SK-N-SH (cell line): Measurements from ENCODE around the gene WDFY2. TPM values are rescaled to one million over a fixed set of nuclear protein-coding genes. Genes with fewer than 3 reads are reported as not detected.
"Not testable (repeated sequence)": the region's sequence is repeated elsewhere in the genome, so short reads cannot be mapped to it uniquely, and the experiment has no call there.

Source experiments
- CTCF ChIA-PET: fragments of 300-600, 350-600 bp; formaldehyde crosslinking; extraction: SDS; loops from one replicate; lab custom pipeline; 2021; lab: Yijun Ruan, JAX
- POLR2A ChIA-PET: fragments of 350-600 bp; sonication (Branson Sonifier 250); formaldehyde crosslinking; extraction: SDS; loops from one replicate; lab custom pipeline; 2020; ENCODE audit warnings: antibody characterized with exemption, inconsistent platforms; lab: Yijun Ruan, JAX
- DNase-seq: peaks from one replicate; pipeline ENCODE4 v3.0.0; 2012
- H2AFZ ChIP-seq: fragments of 200-600 bp; sonication (generic); 2 replicates; pipeline ENCODE4 v1.8.1; 2016; ENCODE audit warnings: antibody characterized with exemption, mild to moderate bottlenecking, low read depth
- H3F3A ChIP-seq: fragments of 200-600 bp; sonication (generic); replicated peaks from 2 replicates; pipeline ENCODE3; 2016; ENCODE audit warnings: antibody characterized with exemption, mild to moderate bottlenecking; ENCODE audit not compliant: insufficient read depth
- H3K27ac ChIP-seq, 2 experiments: fragments of 200-500 bp in 1 of 2; fragments of 200-600 bp in 1 of 2; sonication (Bioruptor generic) in 1 of 2; sonication (generic), shearing (Covaris generic) in 1 of 2; 2 replicates each; pipeline versions ENCODE4 v1.5.1 to v1.6.1; 2014 to 2016; ENCODE audit warnings: low read depth in 2 of 2, inconsistent platforms in 1 of 2, low read length in 1 of 2, mild to moderate bottlenecking in 1 of 2, mixed read lengths in 1 of 2
- H3K27me3 ChIP-seq: fragments of 200-600 bp; sonication (generic), shearing (Covaris generic); 2 replicates; pipeline ENCODE4 v1.6.1; 2016; ENCODE audit warnings: mixed run types; ENCODE audit not compliant: insufficient read depth
- H3K36me3 ChIP-seq, 2 experiments: fragments of 200-500 bp in 1 of 2; fragments of 200-600 bp in 1 of 2; sonication (Bioruptor generic) in 1 of 2; sonication (generic) in 1 of 2; replicated peaks in 1 of 2; 2 replicates each; pipeline versions ENCODE3 to v1.5.1; 2014 to 2016; ENCODE audit warnings: low read length in 1 of 2, mild to moderate bottlenecking in 1 of 2; ENCODE audit not compliant: insufficient read depth in 2 of 2, control insufficient read depth in 1 of 2
- H3K4me1 ChIP-seq, 2 experiments: fragments of 200-500 bp in 1 of 2; fragments of 200-600 bp in 1 of 2; sonication (Bioruptor generic) in 1 of 2; sonication (generic), shearing (Covaris generic) in 1 of 2; 2 replicates each; pipeline versions ENCODE4 v1.5.1 to v1.6.1; 2014 to 2016; ENCODE audit warnings: low read depth in 1 of 2, low read length in 1 of 2, mixed run types in 1 of 2; ENCODE audit not compliant: insufficient read depth in 2 of 2, control insufficient read depth in 1 of 2
- H3K4me2 ChIP-seq: fragments of 200-600 bp; sonication (generic), shearing (Covaris generic); 2 replicates; pipeline ENCODE4 v1.6.1; 2017; ENCODE audit warnings: mixed run types
- H3K4me3 ChIP-seq, 2 experiments: fragments of 200-500 bp in 1 of 2; fragments of 200-600 bp in 1 of 2; sonication (Bioruptor generic) in 1 of 2; sonication (generic), shearing (Covaris generic) in 1 of 2; 2 replicates each; pipeline versions ENCODE4 v1.5.1 to v1.8.1; 2014 to 2016; ENCODE audit warnings: low read depth in 2 of 2, inconsistent platforms in 1 of 2, low read length in 1 of 2, mild to moderate bottlenecking in 1 of 2, mixed read lengths in 1 of 2, moderate library complexity in 1 of 2
- H3K79me2 ChIP-seq: fragments of 200-600 bp; sonication (generic); 2 replicates; pipeline ENCODE4 v1.8.1; 2017; ENCODE audit warnings: mild to moderate bottlenecking; ENCODE audit not compliant: insufficient read depth
- H3K9ac ChIP-seq: fragments of 200-600 bp; sonication (generic); 2 replicates; pipeline ENCODE4 v1.6.1; 2017; ENCODE audit warnings: mixed run types
- H3K9me2 ChIP-seq: fragments of 200-600 bp; sonication (generic); 2 replicates; pipeline ENCODE4 v1.6.1; 2017; ENCODE audit warnings: mixed run types
- H3K9me3 ChIP-seq: fragments of 200-600 bp; sonication (generic); 2 replicates; pipeline ENCODE4 v1.6.1; 2017; ENCODE audit warnings: mixed run types, mild to moderate bottlenecking, moderate library complexity
- H4K20me1 ChIP-seq: fragments of 200-600 bp; sonication (generic); 2 replicates; pipeline ENCODE4 v1.6.1; 2017; ENCODE audit warnings: mild to moderate bottlenecking, mixed run types; ENCODE audit not compliant: insufficient read depth
- ELF1 ChIP-seq: IDR thresholded peaks from 2 replicates; pipeline ENCODE4 v1.4.0; 2012
- EP300 ChIP-seq, 2 experiments: IDR thresholded peaks; 2 replicates each; pipeline versions ENCODE4 v1.4.0 to v1.6.1; 2012; ENCODE audit warnings: borderline replicate concordance in 1 of 2, low read depth in 1 of 2, low read length in 1 of 2
- EZH2phosphoT487 ChIP-seq: fragments of 200-600 bp; sonication (generic); IDR thresholded peaks from 2 replicates; pipeline ENCODE4 v1.6.1; 2017; ENCODE audit warnings: low read depth, mixed run types, mild to moderate bottlenecking, antibody characterized with exemption, moderate library complexity, borderline replicate concordance
- FOXJ3 ChIP-seq: sonication (generic); formaldehyde crosslinking; IDR thresholded peaks from 2 replicates; pipeline ENCODE4 v1.5.1; 2020; ENCODE audit warnings: mild to moderate bottlenecking, missing genetic modification reagents
- FOXM1 ChIP-seq: IDR thresholded peaks from 2 replicates; pipeline ENCODE4 v1.4.0; 2012; ENCODE audit warnings: low read depth, mild to moderate bottlenecking
- GATA2 ChIP-seq: sonication (generic); formaldehyde crosslinking; IDR thresholded peaks from 2 replicates; pipeline ENCODE4 v1.5.0; 2020; ENCODE audit warnings: mild to moderate bottlenecking, missing genetic modification reagents
- JUND ChIP-seq: IDR thresholded peaks from 2 replicates; pipeline ENCODE4 v1.4.0; 2012
- NFIC ChIP-seq: IDR thresholded peaks from 2 replicates; pipeline ENCODE4 v1.4.0; 2012; ENCODE audit warnings: borderline replicate concordance
- NRF1 ChIP-seq: IDR thresholded peaks from 2 replicates; pipeline ENCODE4 v1.6.1; 2012; ENCODE audit warnings: low read depth, mild to moderate bottlenecking, low read length
- POLR2AphosphoS5 ChIP-seq: IDR thresholded peaks from 2 replicates; pipeline ENCODE4 v1.6.1; 2012; ENCODE audit warnings: low read depth, low read length
- RFX5 ChIP-seq: IDR thresholded peaks from 2 replicates; pipeline ENCODE4 v1.6.1; 2012; ENCODE audit warnings: mild to moderate bottlenecking, improper control_type of control experiment, low read length
- TCF12 ChIP-seq: IDR thresholded peaks from 2 replicates; pipeline ENCODE4 v1.4.0; 2012
- YY1 ChIP-seq: IDR thresholded peaks from 2 replicates; pipeline ENCODE4 v1.4.0; 2012; ENCODE audit warnings: low read depth, mild to moderate bottlenecking
- WGBS: methylation state at CpG from one replicate; pipeline ENCODE4 v1.1.6; 2017; ENCODE audit warnings: low lambda C conversion rate; 5-methylcytosine and 5-hydroxymethylcytosine counted together
- polyA plus RNA-seq, 3 experiments: library from polyadenylated mRNA; depleted of rRNA; stranded (reverse); fragments of >200 nt; gene quantifications; 2 replicates each; pipeline ENCODE4 v1.2.3, GENCODE V29; 2012
- TF ChIP-seq, protein P1 (sequence below): fragments of 200-600 bp; sonication (generic); IDR thresholded peaks from 2 replicates; pipeline ENCODE4 v1.6.1; 2017; ENCODE audit warnings: antibody characterized with exemption, mild to moderate bottlenecking, moderate library complexity
- TF ChIP-seq, protein P2 (sequence below): IDR thresholded peaks from 2 replicates; pipeline ENCODE4 v1.4.0; 2012; ENCODE audit warnings: low read depth, borderline replicate concordance
- TF ChIP-seq, protein P3 (sequence below): IDR thresholded peaks from 2 replicates; pipeline ENCODE4 v1.6.1; 2012; ENCODE audit warnings: mild to moderate bottlenecking, low read depth, low read length, moderate library complexity

Gene WDFY2
- polyA plus RNA-seq, 1 of the 3 experiments (the other 2 are of a cell fraction) = 4.1 TPM

- TF ChIP-seq, protein P1, sequence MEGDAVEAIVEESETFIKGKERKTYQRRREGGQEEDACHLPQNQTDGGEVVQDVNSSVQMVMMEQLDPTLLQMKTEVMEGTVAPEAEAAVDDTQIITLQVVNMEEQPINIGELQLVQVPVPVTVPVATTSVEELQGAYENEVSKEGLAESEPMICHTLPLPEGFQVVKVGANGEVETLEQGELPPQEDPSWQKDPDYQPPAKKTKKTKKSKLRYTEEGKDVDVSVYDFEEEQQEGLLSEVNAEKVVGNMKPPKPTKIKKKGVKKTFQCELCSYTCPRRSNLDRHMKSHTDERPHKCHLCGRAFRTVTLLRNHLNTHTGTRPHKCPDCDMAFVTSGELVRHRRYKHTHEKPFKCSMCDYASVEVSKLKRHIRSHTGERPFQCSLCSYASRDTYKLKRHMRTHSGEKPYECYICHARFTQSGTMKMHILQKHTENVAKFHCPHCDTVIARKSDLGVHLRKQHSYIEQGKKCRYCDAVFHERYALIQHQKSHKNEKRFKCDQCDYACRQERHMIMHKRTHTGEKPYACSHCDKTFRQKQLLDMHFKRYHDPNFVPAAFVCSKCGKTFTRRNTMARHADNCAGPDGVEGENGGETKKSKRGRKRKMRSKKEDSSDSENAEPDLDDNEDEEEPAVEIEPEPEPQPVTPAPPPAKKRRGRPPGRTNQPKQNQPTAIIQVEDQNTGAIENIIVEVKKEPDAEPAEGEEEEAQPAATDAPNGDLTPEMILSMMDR = no peak
- no peak for TF ChIP-seq FOXJ3 (CRISPR knock-in tag)
- TF ChIP-seq YY1 = no peak
- TF ChIP-seq, protein P2, sequence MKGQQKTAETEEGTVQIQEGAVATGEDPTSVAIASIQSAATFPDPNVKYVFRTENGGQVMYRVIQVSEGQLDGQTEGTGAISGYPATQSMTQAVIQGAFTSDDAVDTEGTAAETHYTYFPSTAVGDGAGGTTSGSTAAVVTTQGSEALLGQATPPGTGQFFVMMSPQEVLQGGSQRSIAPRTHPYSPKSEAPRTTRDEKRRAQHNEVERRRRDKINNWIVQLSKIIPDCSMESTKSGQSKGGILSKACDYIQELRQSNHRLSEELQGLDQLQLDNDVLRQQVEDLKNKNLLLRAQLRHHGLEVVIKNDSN = no peak
- TF ChIP-seq EZH2phosphoT487 = no peak
- TF ChIP-seq RFX5 = no peak
- TF ChIP-seq, all 33 proteins: peak for 0
These were observed 61.8 kb downstream of the WDFY2 start (continued) for GRCh38 chr13:51645761-51646670.

DNA sequence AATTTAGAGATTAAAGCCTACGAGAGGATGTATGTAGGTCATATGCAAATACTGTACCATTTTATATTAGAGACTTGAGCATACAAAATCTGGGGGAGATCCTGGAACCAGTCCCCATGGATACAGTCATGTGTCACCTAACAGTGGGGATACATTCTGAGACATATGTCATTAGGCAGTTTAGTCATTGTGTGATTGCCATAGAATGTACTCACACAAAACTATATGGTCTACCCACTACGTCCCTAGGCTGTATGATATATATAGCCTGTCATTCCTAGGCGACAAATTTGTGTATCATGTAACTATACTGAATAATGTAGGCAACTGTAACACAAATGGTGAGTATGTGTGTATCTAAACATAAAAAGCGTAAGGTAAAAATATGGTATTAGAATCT is 62.8 kb downstream of the WDFY2 start:
- TF ChIP-seq EP300 (IDR thresholded peaks at IDR 0.05; ENCODE audit: borderline replicate concordance in 1 of 2, low read depth in 1 of 2, low read length in 1 of 2) = no peak
- TF ChIP-seq POLR2AphosphoS5 = no peak
- TF ChIP-seq ELF1 = no peak
- no peak for TF ChIP-seq NFIC
- no peak for TF ChIP-seq JUND
- no peak for TF ChIP-seq FOXM1
- TF ChIP-seq FOXJ3 (CRISPR knock-in tag) = no peak
- TF ChIP-seq EZH2phosphoT487 = no peak
- no peak for TF ChIP-seq NRF1
- TF ChIP-seq, protein P2 = no peak
- no peak for TF ChIP-seq GATA2 (CRISPR knock-in tag)
- no peak for TF ChIP-seq YY1
- TF ChIP-seq, protein P3, sequence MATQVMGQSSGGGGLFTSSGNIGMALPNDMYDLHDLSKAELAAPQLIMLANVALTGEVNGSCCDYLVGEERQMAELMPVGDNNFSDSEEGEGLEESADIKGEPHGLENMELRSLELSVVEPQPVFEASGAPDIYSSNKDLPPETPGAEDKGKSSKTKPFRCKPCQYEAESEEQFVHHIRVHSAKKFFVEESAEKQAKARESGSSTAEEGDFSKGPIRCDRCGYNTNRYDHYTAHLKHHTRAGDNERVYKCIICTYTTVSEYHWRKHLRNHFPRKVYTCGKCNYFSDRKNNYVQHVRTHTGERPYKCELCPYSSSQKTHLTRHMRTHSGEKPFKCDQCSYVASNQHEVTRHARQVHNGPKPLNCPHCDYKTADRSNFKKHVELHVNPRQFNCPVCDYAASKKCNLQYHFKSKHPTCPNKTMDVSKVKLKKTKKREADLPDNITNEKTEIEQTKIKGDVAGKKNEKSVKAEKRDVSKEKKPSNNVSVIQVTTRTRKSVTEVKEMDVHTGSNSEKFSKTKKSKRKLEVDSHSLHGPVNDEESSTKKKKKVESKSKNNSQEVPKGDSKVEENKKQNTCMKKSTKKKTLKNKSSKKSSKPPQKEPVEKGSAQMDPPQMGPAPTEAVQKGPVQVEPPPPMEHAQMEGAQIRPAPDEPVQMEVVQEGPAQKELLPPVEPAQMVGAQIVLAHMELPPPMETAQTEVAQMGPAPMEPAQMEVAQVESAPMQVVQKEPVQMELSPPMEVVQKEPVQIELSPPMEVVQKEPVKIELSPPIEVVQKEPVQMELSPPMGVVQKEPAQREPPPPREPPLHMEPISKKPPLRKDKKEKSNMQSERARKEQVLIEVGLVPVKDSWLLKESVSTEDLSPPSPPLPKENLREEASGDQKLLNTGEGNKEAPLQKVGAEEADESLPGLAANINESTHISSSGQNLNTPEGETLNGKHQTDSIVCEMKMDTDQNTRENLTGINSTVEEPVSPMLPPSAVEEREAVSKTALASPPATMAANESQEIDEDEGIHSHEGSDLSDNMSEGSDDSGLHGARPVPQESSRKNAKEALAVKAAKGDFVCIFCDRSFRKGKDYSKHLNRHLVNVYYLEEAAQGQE = no peak
- no peak for TF ChIP-seq TCF12
- TF ChIP-seq RFX5 = no peak
- no peaks in the 10 kb centered on the region for H3K9me3 ChIP-seq
- H3K79me2 ChIP-seq = peaks cover 77% of the 10 kb centered on the region
- no peaks in the 10 kb centered on the region for H3K36me3 ChIP-seq
- 98% methylated on average over 4 of the region's 4 CpGs for WGBS
- H3K4me2 ChIP-seq = no peak overlapping the region
- peaks cover 21% of the 10 kb centered on the region for H3F3A ChIP-seq
- ChIA-PET POLR2A (no interaction called here), CTCF (no interaction called here)
- no peak for DNase-seq
- H3K9ac ChIP-seq = no peak overlapping the region
- no peak overlapping the region for H2AFZ ChIP-seq
- peaks cover 18 to 35% of the 10 kb centered on the region in 2 experiments for H3K4me1 ChIP-seq
- H4K20me1 ChIP-seq = peaks cover 10% of the 10 kb centered on the region; the same call in 1 of the 2 replicates
- H3K4me3 ChIP-seq = no peak overlapping the region
- no peaks in the 10 kb centered on the region for H3K9me2 ChIP-seq
- H3K27ac ChIP-seq = no peak overlapping the region
- H3K27me3 ChIP-seq = no peaks in the 10 kb centered on the region

DNA sequence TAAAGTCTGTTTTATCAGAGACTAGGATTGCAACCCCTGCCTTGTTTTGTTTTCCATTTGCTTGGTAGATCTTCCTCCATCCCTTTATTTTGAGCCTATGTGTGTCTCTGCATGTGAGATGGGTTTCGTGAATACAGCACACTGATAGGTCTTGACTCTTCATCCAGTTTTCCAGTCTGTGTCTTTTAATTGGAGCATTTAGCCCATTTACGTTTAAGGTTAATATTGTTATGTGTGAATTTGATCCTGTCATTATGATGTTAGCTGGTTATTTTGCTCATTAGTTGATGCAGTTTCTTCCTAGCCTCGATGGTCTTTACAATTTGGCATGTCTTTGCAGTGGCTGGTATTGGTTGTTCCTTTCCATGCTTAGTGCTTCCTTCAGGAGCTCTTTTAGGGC is 67.9 kb downstream of the WDFY2 start:
- H3F3A ChIP-seq, H2AFZ ChIP-seq, H3K27me3 ChIP-seq, H3K4me1 ChIP-seq, H3K4me2 ChIP-seq, H3K36me3 ChIP-seq, H3K9ac ChIP-seq, H3K4me3 ChIP-seq, H3K9me2 ChIP-seq, H3K9me3 ChIP-seq, CTCF ChIA-PET, H4K20me1 ChIP-seq, DNase-seq, H3K27ac ChIP-seq, POLR2A ChIA-PET: not testable (repeated sequence)
- 98% methylated on average over 3 of the region's 3 CpGs for WGBS
- H3K79me2 ChIP-seq = peaks cover 94% of the 10 kb centered on the region
